Peyer's patch (tissue), 4 donors: ENCODE measurements around the gene RAPGEF1. TPM values are rescaled to one million over a fixed set of nuclear protein-coding genes. Genes with fewer than 3 reads are reported as not detected.

Source experiments
- DNase-seq, 3 donors: peaks; one replicate each; pipeline ENCODE4 v3.0.0-alpha.2; 2017 to 2019
- H3K27ac ChIP-seq, 4 donors: fragments of 200-600 bp; sonication (generic); one replicate each; pipeline ENCODE4 v1.5.1; 2016 to 2019
- H3K27me3 ChIP-seq, 2 donors: fragments of 200-600 bp; sonication (generic); one replicate each; pipeline ENCODE4 v1.5.1; 2019
- H3K36me3 ChIP-seq, 3 donors: fragments of 200-600 bp; sonication (generic); one replicate each; pipeline ENCODE4 v1.5.1; 2016 to 2019
- H3K4me1 ChIP-seq, 4 donors: fragments of 200-600 bp; sonication (generic); one replicate each; pipeline ENCODE4 v1.5.1; 2016 to 2019
- H3K4me3 ChIP-seq, 4 donors: fragments of 200-600 bp; sonication (generic); 1 replicate in 3 of 4; 2 replicates in 1 of 4; pipeline ENCODE4 v1.5.1; 2016 to 2019; ENCODE audit warnings: mild to moderate bottlenecking in 1 of 4
- H3K9me3 ChIP-seq, 4 donors: fragments of 200-600 bp; sonication (generic); one replicate each; pipeline ENCODE4 v1.5.1; 2016 to 2019; ENCODE audit warnings: mild to moderate bottlenecking in 1 of 4
- CTCF ChIP-seq, 6 experiments: fragments of 450-650 bp in 4 of 6; fragments of 200-600 bp in 2 of 6; sonication (generic) in 1 of 6; IDR thresholded peaks; one replicate each; pipeline ENCODE4 v1.5.1; 2017 to 2019; ENCODE audit warnings: antibody characterized with exemption in 6 of 6, mild to moderate bottlenecking in 3 of 6, moderate library complexity in 1 of 6
- POLR2A ChIP-seq, 2 donors: fragments of 450-650 bp; IDR thresholded peaks; one replicate each; pipeline ENCODE4 v1.5.1; 2017; ENCODE audit warnings: antibody characterized with exemption in 2 of 2, mild to moderate bottlenecking in 2 of 2, moderate library complexity in 2 of 2
- total RNA-seq, 4 donors: library from RNA; depleted of rRNA; stranded (reverse); fragments of >200 nt; gene quantifications; one replicate each; pipeline ENCODE4 v1.1.0, GENCODE V29; 2016

Gene RAPGEF1
- total RNA-seq, 4 donors from 2014 or later: 51.7 to 182 (median 70.7) TPM

DNA sequence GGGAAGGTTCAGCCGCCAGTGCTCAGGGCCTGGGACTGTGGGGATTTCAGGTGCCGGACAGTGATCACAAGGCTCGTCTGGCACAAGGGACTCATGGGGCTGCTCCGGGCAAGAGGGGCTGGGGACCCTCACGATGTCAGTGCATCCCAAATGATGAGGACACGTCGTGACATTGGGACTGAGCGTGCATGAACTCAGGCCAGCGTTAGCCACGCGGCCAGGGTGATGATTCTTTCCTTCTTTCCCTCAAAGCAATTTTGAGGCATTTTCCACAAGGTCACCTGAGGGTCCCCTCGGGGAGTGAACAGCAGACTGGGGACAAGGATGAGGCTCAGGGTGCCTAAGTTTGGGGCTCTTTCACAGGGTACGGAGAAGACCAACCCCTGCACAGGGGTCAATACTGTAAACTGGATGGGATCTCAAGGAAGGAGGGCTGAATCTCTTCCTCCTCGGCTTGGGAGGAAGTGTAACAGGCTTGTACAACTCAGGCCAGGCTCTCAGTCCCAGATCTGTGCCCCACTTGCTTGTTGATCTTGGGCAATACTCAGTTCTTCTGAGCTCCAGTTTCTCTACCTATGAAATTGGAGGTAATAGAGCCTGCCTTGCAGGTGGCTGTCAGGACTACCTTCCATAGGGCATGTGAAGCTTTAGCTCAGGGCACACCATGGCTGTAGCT is 116.1 kb downstream of the RAPGEF1 start:
- TF ChIP-seq POLR2A (IDR thresholded peaks at IDR 0.05) (no peak), CTCF (IDR thresholded peaks at IDR 0.05) (no peak)
- Histone ChIP-seq H3K36me3 (peaks cover 0 to 69% (median 0%) of the 10 kb centered on the region in 3 donors), H3K4me3 (no peak overlapping the region), H3K27ac (peak overlapping the region in 2 of 4 donors; percentile 19 to 42), H3K4me1 (peaks cover 4 to 21% (median 15%) of the 10 kb centered on the region in 4 donors), H3K9me3 (no peaks in the 10 kb centered on the region), H3K27me3 (no peaks in the 10 kb centered on the region)
- DNase-seq: no peak

DNA sequence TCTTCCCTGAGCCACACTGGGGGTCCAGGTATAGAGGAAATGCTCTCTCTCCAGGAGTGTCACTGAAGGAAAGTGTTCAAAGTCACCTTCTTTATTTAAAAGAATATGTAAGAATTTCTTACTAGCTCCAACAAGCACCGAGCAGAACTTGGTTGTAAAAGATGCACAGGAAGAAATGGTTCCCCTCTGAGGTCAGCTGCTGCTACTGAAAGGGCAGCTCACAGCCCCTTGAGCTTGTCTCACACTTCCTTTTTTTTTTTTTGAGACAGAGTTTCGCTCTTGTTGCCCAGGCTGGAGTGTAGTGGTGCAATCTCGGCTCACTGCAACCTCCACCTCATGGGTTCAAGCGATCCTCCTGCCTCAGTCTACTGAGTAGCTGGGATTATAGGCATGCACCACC is 117.4 kb downstream of the RAPGEF1 start:
- H3K27ac ChIP-seq: peak overlapping the region in 2 of 4 donors; percentile 61 to 76
- H3K27me3 ChIP-seq: no peaks in the 10 kb centered on the region
- peaks cover 0 to 11% (median 10%) of the 10 kb centered on the region in 4 donors for H3K4me1 ChIP-seq
- H3K9me3 ChIP-seq: no peaks in the 10 kb centered on the region
- no peak for DNase-seq
- TF ChIP-seq CTCF (IDR thresholded peaks at IDR 0.05) (no peak), POLR2A (IDR thresholded peaks at IDR 0.05) (no peak)
- peaks cover 0 to 70% (median 0%) of the 10 kb centered on the region in 3 donors for H3K36me3 ChIP-seq
- H3K4me3 ChIP-seq: no peak overlapping the region

- Histone ChIP-seq H3K4me1 (peaks cover 0 to 9% (median 7%) of the 10 kb centered on the region in 4 donors), H3K9me3 (no peaks in the 10 kb centered on the region), H3K27me3 (no peaks in the 10 kb centered on the region), H3K36me3 (peaks cover 0 to 72% (median 0%) of the 10 kb centered on the region in 3 donors), H3K27ac (peak overlapping the region in 2 of 4 donors; percentile 61 to 76), H3K4me3 (no peak overlapping the region)
- peak in 2 of 3 donors; percentile 74 to 80 for DNase-seq
- TF ChIP-seq POLR2A (IDR thresholded peaks at IDR 0.05) (no peak), CTCF (IDR thresholded peaks at IDR 0.05) (no peak)
Observed at GRCh38 chr9:131621551-131622358, 118.1 kb downstream of the RAPGEF1 start.

GRCh38 chr9:131620764-131621520 is 118.9 kb downstream of the RAPGEF1 start:
- peak in 1 of 3 donors; percentile 28 for DNase-seq
- Histone ChIP-seq H3K4me3 (no peak overlapping the region), H3K4me1 (peaks cover 0 to 9% (median 7%) of the 10 kb centered on the region in 4 donors), H3K36me3 (peaks cover 0 to 76% (median 0%) of the 10 kb centered on the region in 3 donors), H3K9me3 (no peaks in the 10 kb centered on the region), H3K27me3 (no peaks in the 10 kb centered on the region), H3K27ac (peak overlapping the region in 3 of 4 donors; percentile 15 to 76 (median 19))
- TF ChIP-seq POLR2A (IDR thresholded peaks at IDR 0.05) (no peak), CTCF (IDR thresholded peaks at IDR 0.05) (no peak)

- peaks cover 0 to 77% (median 0%) of the 10 kb centered on the region in 3 donors for H3K36me3 ChIP-seq
- no peak for DNase-seq
Observed at GRCh38 chr9:131619680-131620079, 120.2 kb downstream of the RAPGEF1 start.

More at GRCh38 chr9:131619680-131620079, 120.2 kb downstream of the RAPGEF1 start:
- Histone ChIP-seq H3K4me1 (peaks cover 0 to 9% (median 5%) of the 10 kb centered on the region in 4 donors), H3K9me3 (no peaks in the 10 kb centered on the region), H3K4me3 (no peak overlapping the region), H3K27ac (no peak overlapping the region), H3K27me3 (no peaks in the 10 kb centered on the region)
- TF ChIP-seq CTCF (IDR thresholded peaks at IDR 0.05) (no peak), POLR2A (IDR thresholded peaks at IDR 0.05) (no peak)
